Epidermal melanocyte (primary cell): ENCODE measurements around the gene TWIST2.

Experiments used
- DNase-seq: peaks from one replicate; pipeline ENCODE4 v3.0.0; 2011; ENCODE audit warnings: low spot score; ENCODE audit not compliant: insufficient read length

The TWIST2 gene

DNA sequence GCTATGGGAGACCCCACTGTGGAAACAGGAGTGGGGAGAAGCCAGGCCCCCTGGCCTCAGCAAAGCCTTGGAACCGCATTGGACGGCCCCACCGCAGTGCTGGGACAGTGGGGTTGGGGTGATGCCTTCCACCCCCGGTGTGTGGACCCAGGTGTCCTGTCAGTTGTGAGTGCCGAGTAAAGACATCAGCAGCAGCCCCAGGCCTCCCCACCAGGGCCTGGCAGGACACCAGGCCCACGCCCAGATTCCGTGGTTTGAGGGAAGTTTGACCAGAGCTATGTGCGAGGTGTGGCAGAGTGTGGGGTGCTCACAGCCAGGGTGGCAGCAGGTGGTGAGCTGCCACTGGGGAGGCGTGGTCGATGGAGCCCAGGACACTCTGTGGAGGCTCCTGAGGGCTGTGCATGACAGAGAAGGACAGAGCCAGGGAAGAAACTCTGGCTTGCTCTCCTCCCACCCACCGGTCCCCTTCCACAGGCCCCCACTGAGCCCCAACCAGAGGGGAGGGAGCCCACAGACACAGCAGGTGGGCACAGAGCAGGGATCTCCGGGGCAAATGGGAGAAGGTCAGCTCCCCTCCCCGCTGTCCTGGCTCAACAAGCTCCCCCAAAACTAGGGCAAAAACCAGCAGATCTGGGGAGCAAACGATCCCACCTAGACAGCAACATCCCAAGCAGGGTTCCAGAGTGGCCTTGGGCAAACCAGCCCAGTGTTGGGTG, 69.1 kb downstream of the TWIST2 start:
- no peak for DNase-seq

DNA sequence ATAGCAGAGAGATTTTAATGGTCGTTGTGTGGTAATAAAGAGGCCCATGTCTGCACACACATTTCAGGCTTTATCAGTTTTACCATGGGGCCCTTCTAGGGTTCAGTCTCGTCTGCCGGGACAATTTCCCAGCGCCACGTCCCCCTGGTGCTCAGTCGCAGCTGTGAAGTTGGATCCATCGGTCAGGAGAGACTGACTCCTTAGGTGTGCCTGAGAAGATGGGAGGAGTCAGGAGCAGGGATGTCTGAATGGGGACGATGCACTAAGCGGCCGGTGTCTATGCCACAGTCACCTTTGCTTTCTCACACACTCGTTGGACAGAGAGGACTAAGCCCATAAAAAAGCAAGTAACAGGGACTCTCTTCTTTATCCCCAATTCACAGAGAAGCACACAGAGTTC, 71.4 kb downstream of the TWIST2 start:
- DNase-seq, result no peak

DNA sequence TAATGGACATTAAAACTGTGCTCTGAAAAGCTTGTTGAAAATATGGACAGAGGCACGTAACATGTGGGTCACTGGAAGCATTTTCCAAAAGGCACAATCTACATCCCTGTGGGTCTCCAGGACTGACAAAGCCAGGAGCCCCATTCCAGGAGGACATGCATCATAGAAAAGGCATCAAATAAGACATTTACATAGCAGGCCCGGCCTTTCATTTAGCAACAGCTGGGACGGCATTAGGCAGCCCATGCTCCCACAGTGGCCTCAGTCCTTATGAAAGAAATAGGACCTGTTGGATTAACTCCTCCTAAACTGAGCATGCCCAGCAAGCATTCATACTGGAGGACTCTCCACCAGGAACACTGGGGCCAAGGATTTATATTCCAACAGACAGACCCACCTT, 72.2 kb downstream of the TWIST2 start:
- no peak for DNase-seq

DNA sequence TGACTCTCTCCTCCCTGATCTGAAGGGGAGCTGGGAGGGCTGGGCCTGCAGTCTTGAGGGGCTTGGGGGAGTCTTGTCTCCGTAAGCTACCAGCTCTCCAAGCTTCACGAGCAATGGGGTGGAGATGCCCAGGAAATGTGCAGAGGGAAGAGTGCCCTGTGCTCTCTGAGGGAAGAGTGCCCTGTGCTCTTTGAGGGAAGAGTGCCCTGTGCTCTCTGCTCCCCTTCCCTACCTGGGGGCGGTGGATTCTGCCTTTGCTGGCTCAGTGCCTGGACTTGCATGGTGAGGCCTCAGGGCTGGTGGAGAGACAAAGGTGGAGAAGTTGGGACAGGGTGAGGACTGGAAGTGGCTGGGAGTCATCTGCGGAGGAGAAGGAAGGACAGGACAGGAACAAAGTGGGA, 72.7 kb downstream of the TWIST2 start:
- no peak for DNase-seq

DNA sequence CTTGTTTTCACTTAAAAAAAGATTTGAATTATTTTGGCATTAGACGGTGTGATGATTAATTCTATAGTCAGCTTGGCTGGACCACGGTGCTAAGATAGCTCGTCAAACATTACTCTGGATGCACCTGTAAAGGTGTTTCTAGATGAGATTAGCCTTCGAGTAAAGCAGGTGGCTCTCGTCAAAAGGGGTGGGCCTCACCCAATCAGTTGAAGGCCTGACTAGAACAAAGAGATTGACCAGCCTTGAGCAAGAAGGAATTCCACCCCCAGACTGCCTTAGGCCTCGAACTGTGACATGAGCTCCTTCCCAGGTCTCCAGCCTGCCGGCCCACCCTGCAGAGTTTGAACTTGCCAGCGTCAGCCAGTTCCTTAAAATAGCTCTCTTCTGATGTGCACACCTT, 73.4 kb downstream of the TWIST2 start:
- DNase-seq, result no peak

GRCh38 chr2:238921681-238922319, 73.9 kb downstream of the TWIST2 start:
- no peak for DNase-seq

DNA sequence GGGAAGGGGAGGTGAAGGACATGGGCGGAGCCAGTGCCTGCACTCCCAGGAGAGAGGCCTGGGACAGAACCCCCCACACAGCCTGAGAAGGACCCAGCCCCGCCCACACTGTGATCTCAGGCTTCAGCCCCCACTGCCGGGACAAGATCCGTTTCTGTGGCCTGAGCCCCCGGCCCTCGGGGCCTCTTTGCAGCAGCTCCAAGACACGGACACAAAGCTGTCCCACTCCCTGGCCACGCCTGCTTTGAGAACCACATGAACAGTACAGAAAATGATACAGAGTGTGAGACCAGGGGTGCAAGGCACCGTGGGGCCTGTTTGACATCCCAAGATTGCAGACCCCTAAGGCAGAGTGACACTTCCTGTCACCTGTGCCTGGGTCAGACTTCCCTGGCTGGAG, 74.5 kb downstream of the TWIST2 start:
- no peak for DNase-seq

DNA sequence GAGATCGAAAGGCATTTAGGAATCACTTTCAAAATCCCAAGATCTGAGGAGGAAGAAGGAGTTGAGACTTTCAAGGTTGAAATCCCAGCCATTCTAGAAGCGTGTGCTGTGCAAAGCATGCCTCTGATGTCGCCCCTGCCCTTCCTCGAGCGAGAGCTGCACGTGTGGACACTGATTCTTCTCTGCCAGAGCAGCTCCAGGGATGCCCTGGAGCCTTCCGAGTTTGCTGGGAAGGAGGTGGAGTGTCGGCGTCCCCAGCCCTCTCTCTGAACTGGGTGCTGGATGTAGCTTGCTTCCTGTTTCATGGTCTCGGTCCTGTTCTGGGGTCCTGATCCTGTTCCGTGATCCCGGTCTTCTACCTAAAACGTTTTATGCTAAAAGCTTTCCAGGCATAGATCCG, 76.1 kb downstream of the TWIST2 start:
- DNase-seq, result no peak

- no peak for DNase-seq
Measured at GRCh38 chr2:238924796-238925195, 76.9 kb downstream of the TWIST2 start.

GRCh38 chr2:238925281-238925680, 77.4 kb downstream of the TWIST2 start:
- DNase-seq, result no peak

GRCh38 chr2:238925816-238926521, 78.1 kb downstream of the TWIST2 start:
- DNase-seq, result no peak

GRCh38 chr2:238926761-238927611, 79.1 kb downstream of the TWIST2 start:
- DNase-seq, result no peak

GRCh38 chr2:238927746-238928519, 80.0 kb downstream of the TWIST2 start:
- no peak for DNase-seq

DNA sequence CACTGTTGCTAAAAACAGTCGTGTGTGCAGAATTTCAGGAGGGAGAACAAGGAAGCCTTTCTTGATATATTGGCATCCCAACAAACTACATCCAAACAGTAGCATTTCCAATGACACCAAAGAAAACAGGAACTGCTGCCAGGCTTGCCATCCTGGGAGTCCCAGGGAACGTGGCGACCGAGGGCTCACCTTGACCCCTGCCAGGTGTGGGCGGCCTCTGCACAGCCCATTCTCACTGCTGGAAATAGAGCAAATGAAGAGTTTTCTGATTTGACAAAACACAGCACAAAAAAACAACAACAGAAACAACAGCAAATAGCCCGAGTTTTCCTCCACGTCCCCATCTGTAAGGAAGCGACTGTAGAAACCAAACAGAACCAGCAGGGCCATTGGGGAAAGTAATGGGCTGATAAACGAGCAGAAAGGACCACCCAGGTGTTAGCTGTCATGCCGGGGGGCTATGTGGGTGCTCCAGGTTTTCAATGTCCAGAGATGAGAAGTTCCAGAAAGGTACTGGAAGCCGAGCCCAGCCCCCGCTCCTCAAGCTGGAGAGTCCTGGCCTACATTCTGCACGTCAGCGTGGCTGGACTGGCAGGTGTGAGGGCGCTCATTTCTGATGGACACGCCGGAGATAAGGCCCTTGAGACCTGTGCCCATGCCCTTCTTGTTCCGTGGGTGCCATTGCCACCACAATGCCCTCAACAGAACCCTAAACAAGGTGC, 80.8 kb downstream of the TWIST2 start:
- no peak for DNase-seq

DNA sequence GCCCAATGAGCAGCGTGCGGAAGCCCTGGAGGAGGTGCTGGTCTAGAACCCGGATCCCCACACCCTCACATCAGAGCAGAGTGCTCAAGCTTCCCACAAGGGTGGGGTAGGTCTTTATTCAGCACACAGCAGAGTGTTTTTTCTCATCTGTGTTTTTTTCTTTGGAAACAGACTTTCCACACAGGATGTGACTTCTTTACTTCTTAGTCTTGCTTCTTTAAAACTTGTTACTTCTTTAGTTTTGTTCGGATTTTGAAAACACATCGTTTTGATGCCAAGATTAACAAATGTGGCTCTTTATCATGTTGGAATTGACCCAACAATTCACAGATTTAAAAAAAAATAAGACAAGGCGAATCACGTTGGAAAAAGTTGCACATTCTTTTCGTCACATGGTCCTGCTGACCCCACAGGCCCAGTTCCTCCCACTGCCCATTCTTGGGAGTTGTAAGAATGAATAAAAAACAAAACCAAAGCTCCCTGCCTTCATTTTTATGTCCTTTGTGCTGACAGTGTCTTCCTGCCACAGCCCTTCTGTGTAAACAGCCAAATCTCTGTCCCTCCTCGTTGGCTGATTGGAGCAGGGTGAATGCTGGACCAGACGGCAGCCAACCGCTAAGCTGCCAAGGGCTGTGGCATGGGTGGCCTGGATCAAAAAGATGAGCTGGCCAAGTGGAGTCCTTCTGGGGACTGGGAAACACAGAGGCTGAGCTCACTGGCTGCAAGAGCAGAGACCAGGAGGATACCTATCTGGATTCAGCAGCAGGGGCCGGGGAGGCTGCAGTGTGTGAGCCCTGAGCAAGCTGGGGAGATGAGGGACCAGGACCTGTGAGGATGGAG, 81.6 kb downstream of the TWIST2 start:
- DNase-seq, result no peak

GRCh38 chr2:238930216-238930615, 82.3 kb downstream of the TWIST2 start:
- no peak for DNase-seq

DNA sequence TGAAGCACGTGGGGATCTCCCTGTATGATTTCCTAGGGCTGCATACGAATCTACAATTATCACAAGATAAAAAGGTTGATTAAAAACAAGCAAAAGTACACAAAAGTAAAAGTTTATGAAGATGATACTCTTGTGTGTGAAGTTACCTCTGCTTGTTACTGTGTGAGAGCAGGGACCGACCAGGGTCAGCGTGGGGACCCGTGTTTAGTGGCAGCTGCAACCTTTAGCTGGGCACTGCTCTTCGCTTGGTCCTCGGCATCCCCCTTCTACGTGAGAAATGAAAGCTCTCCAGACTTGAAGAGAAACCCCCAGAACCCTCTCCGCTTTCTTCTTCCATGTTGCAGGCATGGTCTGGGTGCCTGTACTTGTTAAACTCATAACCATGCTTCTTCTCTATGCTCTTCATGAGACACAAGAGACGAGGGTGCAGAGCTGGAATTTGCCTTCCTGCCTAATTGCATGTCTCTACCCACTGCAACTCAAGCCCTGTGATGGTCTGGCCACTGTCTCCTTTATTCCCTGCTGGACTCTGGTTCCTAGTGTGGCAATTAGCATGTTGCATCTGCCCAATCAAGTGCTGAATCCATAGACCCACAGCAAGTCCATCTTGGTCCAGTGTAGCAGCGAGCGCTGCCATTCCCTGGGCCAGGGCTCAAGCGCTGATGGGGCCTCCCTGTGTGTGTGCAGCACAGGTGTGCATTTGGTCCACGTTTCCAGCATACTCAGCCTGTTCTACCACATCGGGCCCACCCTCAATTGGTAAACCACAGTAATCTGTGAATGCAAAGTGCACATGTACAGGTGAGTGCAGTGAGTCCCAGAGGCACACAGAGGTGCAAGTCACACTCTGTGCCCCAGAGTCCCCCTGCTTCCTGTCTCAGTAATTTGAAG, 88.5 kb downstream of the TWIST2 start:
- DNase-seq, result no peak

- DNase-seq, result no peak
Measured at GRCh38 chr2:238938003-238938400, 90.1 kb downstream of the TWIST2 start.
